ENCODE measurements around the gene HS2ST1.

HS2ST1 gene

DNA sequence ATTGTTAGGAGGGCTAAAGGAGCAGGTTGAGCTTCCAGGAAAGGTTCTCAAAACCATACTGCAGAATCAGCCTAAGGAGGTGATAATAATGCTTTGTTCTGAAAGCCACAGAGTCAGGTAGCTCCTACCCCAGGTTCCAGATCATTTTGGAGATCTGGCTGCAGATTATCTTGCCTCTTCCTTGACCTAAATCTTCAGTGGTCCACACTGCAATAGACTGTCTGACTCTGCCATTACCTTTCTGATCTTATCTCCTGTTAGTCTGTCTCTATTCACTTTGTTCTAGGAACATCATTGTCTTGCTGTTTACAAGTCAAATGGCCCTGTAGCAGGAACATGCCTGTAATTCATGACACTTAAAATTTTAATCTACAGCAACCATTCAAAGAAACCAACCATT is 73.0 kb downstream of the HS2ST1 start (continued):
- TF ChIP-seq ZNF280C (tag by site-specific recombination; IDR thresholded peaks at IDR 0.05), result no peak
- TF ChIP-seq ZNF501 (tag by site-specific recombination; IDR thresholded peaks at IDR 0.05), result no peak
- TF ChIP-seq, protein P1, sequence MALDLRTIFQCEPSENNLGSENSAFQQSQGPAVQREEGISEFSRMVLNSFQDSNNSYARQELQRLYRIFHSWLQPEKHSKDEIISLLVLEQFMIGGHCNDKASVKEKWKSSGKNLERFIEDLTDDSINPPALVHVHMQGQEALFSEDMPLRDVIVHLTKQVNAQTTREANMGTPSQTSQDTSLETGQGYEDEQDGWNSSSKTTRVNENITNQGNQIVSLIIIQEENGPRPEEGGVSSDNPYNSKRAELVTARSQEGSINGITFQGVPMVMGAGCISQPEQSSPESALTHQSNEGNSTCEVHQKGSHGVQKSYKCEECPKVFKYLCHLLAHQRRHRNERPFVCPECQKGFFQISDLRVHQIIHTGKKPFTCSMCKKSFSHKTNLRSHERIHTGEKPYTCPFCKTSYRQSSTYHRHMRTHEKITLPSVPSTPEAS (tag by site-specific recombination; IDR thresholded peaks at IDR 0.05), result no peak
- TF ChIP-seq ZNF202 (tag by site-specific recombination; IDR thresholded peaks at IDR 0.05; ENCODE audit: borderline replicate concordance), result no peak

DNA sequence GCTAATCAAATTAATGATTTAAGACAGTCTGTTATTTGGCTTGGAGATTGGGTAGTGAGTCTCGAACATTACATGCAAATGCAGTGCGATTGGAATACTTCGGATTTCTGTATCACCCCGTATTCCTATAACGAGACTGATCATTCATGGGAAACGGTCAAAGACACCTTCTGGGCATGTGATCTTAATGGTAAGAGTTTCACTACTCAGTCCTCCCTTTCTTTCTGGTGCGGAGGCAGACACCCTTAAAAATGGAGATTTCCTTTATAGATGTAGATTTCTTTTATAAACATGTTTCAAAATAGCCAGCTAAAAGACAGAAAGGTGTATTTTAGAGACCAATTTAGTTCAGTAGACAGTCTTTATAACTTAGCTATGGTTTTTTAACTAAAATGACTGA is 74.4 kb downstream of the HS2ST1 start:
- Histone ChIP-seq H3K9me3 (ENCODE audit: control insufficient read depth, insufficient read depth, low read depth, low read length) (no peaks in the 10 kb centered on the region), H3K4me3 (ENCODE audit: low read depth, low read length) (no peak overlapping the region), H3K36me3 (ENCODE audit: control insufficient read depth in 2 of 2, insufficient read depth in 1 of 2, low read length in 2 of 2) (no peaks in the 10 kb centered on the region), H3K4me1 (ENCODE audit: control insufficient read depth, insufficient read depth, low read length) (peaks cover 13% of the 10 kb centered on the region), H3K27ac (ENCODE audit: extremely low read depth, low read depth, low read length) (no peak overlapping the region)
- TF ChIP-seq ZSCAN16 (tag by site-specific recombination; IDR thresholded peaks at IDR 0.05) (no peak), GFI1B (tag by site-specific recombination; IDR thresholded peaks at IDR 0.05) (no peak), ZNF677 (tag by site-specific recombination; IDR thresholded peaks at IDR 0.05) (no peak), ZNF221 (tag by site-specific recombination; IDR thresholded peaks at IDR 0.05; ENCODE audit: borderline replicate concordance) (no peak), ZBTB49 (tag by site-specific recombination; IDR thresholded peaks at IDR 0.05; ENCODE audit: low read depth) (no peak), ZNF843 (tag by site-specific recombination; IDR thresholded peaks at IDR 0.05) (no peak), ZNF792 (tag by site-specific recombination; IDR thresholded peaks at IDR 0.05) (no peak), HOXD13 (CRISPR knock-in tag; IDR thresholded peaks at IDR 0.05; ENCODE audit: borderline replicate concordance) (no peak), ZNF629 (tag by site-specific recombination; IDR thresholded peaks at IDR 0.05) (no peak), ZXDB (tag by site-specific recombination; IDR thresholded peaks at IDR 0.05) (no peak), GLIS2 (tag by site-specific recombination; IDR thresholded peaks at IDR 0.05) (no peak), CTCF (tag by site-specific recombination; IDR thresholded peaks at IDR 0.05) (no peak), ZNF707 (tag by site-specific recombination; IDR thresholded peaks at IDR 0.05) (no peak), ZNF449 (tag by site-specific recombination; IDR thresholded peaks at IDR 0.05) (no peak), ZNF169 (tag by site-specific recombination; IDR thresholded peaks at IDR 0.05) (no peak), BCL11A (tag by site-specific recombination; IDR thresholded peaks at IDR 0.05; ENCODE audit: low read depth) (no peak), ZNF777 (tag by site-specific recombination; IDR thresholded peaks at IDR 0.05; ENCODE audit: borderline replicate concordance) (no peak)
- TF ChIP-seq, protein P2, sequence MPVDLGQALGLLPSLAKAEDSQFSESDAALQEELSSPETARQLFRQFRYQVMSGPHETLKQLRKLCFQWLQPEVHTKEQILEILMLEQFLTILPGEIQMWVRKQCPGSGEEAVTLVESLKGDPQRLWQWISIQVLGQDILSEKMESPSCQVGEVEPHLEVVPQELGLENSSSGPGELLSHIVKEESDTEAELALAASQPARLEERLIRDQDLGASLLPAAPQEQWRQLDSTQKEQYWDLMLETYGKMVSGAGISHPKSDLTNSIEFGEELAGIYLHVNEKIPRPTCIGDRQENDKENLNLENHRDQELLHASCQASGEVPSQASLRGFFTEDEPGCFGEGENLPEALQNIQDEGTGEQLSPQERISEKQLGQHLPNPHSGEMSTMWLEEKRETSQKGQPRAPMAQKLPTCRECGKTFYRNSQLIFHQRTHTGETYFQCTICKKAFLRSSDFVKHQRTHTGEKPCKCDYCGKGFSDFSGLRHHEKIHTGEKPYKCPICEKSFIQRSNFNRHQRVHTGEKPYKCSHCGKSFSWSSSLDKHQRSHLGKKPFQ (tag by site-specific recombination; IDR thresholded peaks at IDR 0.05), result no peak
- ChIA-PET POLR2A (no interaction called here), CTCF (interaction anchor here (0.6 to 1.0 kb wide), 3 partner anchors 12 to 95 kb away, joined by 3 to 4 read pairs (median 3); no protein-coding TSS in a partner anchor)
